H9 (cell line): ENCODE results near the gene ABHD11. TPM values are rescaled to one million over a fixed set of nuclear protein-coding genes. Genes with fewer than 3 reads are reported as not detected.

ENCODE experiments used
- DNase-seq: peaks from one replicate; pipeline ENCODE4 v3.0.0-alpha.2; 2017
- H2AFZ ChIP-seq: one replicate; pipeline ENCODE4 v1.6.1; 2013; ENCODE audit warnings: mild to moderate bottlenecking, low read length, control low read depth, moderate library complexity
- H2AK5ac ChIP-seq: 2 replicates; pipeline ENCODE4 v1.6.1; 2013; ENCODE audit warnings: low read length, control low read depth, mixed read lengths; ENCODE audit not compliant: insufficient read length
- H2BK120ac ChIP-seq: one replicate; pipeline ENCODE4 v1.6.1; 2013; ENCODE audit warnings: low read depth, mild to moderate bottlenecking, low read length, control low read depth, inconsistent platforms; ENCODE audit not compliant: poor library complexity, severe bottlenecking
- H2BK12ac ChIP-seq: 2 replicates; pipeline ENCODE4 v1.6.1; 2013; ENCODE audit warnings: low read length, control low read depth, mixed read lengths, low read depth; ENCODE audit not compliant: insufficient read length
- H2BK15ac ChIP-seq: 2 replicates; pipeline ENCODE4 v1.6.1; 2013; ENCODE audit warnings: low read depth, low read length, control low read depth
- H2BK20ac ChIP-seq: one replicate; pipeline ENCODE4 v1.6.1; 2013; ENCODE audit warnings: low read depth, mild to moderate bottlenecking, low read length, control low read depth, inconsistent platforms; ENCODE audit not compliant: poor library complexity, severe bottlenecking
- H2BK5ac ChIP-seq: 2 replicates; pipeline ENCODE4 v1.6.1; 2013; ENCODE audit warnings: low read length, control low read depth, mixed read lengths; ENCODE audit not compliant: insufficient read length
- H3K14ac ChIP-seq: 2 replicates; pipeline ENCODE4 v1.6.1; 2013; ENCODE audit warnings: low read length, control low read depth; ENCODE audit not compliant: insufficient read depth
- H3K18ac ChIP-seq: 2 replicates; pipeline ENCODE4 v1.6.1; 2013; ENCODE audit warnings: low read depth, mild to moderate bottlenecking, mixed read lengths, low read length, control low read depth; ENCODE audit not compliant: insufficient read length
- H3K23ac ChIP-seq: 2 replicates; pipeline ENCODE4 v1.6.1; 2013; ENCODE audit warnings: low read length, control low read depth, mixed read lengths, low read depth; ENCODE audit not compliant: insufficient read length
- H3K23me2 ChIP-seq: 2 replicates; pipeline ENCODE4 v1.6.1; 2013; ENCODE audit warnings: low read depth, mild to moderate bottlenecking, mixed read lengths, low read length, control low read depth; ENCODE audit not compliant: insufficient read length, poor library complexity, severe bottlenecking
- H3K27ac ChIP-seq: 2 replicates; pipeline ENCODE4 v1.5.1; 2013; ENCODE audit warnings: low read length, control low read depth, mixed read lengths, low read depth; ENCODE audit not compliant: insufficient read length
- H3K27me3 ChIP-seq: 2 replicates; pipeline ENCODE4 v1.6.1; 2013; ENCODE audit warnings: low read length, control low read depth, inconsistent platforms; ENCODE audit not compliant: insufficient read depth
- H3K4ac ChIP-seq: 2 replicates; pipeline ENCODE4 v1.6.1; 2013; ENCODE audit warnings: low read depth, mild to moderate bottlenecking, control low read depth, inconsistent platforms, low read length, moderate library complexity
- H3K4me1 ChIP-seq: 2 replicates; pipeline ENCODE4 v1.6.1; 2013; ENCODE audit warnings: low read length, control low read depth, inconsistent platforms; ENCODE audit not compliant: insufficient read depth
- H3K4me2 ChIP-seq: 2 replicates; pipeline ENCODE4 v1.6.1; 2013; ENCODE audit warnings: low read length, control low read depth, mixed read lengths; ENCODE audit not compliant: insufficient read length, insufficient read depth
- H3K56ac ChIP-seq: 2 replicates; pipeline ENCODE4 v1.6.1; 2013; ENCODE audit warnings: low read depth, mild to moderate bottlenecking, mixed read lengths, low read length, control low read depth; ENCODE audit not compliant: insufficient read length
- H3K79me1 ChIP-seq: 2 replicates; pipeline ENCODE4 v1.6.1; 2013; ENCODE audit warnings: low read depth, mild to moderate bottlenecking, moderate library complexity, low read length, control low read depth, inconsistent platforms; ENCODE audit not compliant: insufficient read depth, poor library complexity, severe bottlenecking
- H3K79me2 ChIP-seq: 2 replicates; pipeline ENCODE4 v1.6.1; 2013; ENCODE audit warnings: low read length, control low read depth, inconsistent platforms; ENCODE audit not compliant: insufficient read depth
- H3K9ac ChIP-seq: 2 replicates; pipeline ENCODE4 v1.6.1; 2013; ENCODE audit warnings: low read length, control low read depth, mixed read lengths; ENCODE audit not compliant: insufficient read length; ENCODE audit errors: extremely low read depth
- H3K9me3 ChIP-seq: one replicate; pipeline ENCODE4 v1.6.1; 2013; ENCODE audit warnings: low read depth, low read length, inconsistent platforms; ENCODE audit not compliant: control insufficient read depth
- H3T11ph ChIP-seq: one replicate; pipeline ENCODE4 v1.6.1; 2013; ENCODE audit warnings: mild to moderate bottlenecking, low read length, control low read depth, inconsistent platforms
- H4K20me1 ChIP-seq: one replicate; pipeline ENCODE4 v1.6.1; 2013; ENCODE audit not compliant: control insufficient read depth, insufficient read length, insufficient read depth
- H4K5ac ChIP-seq: 2 replicates; pipeline ENCODE4 v1.6.1; 2013; ENCODE audit warnings: low read depth, mild to moderate bottlenecking, mixed read lengths, low read length, control low read depth; ENCODE audit not compliant: insufficient read length
- H4K8ac ChIP-seq: replicated peaks from 2 replicates; pipeline ENCODE4 v1.6.1; 2013; ENCODE audit warnings: low read length, control low read depth, mixed read lengths, low read depth; ENCODE audit not compliant: insufficient read length
- H4K91ac ChIP-seq: 2 replicates; pipeline ENCODE4 v1.6.1; 2013; ENCODE audit warnings: low read depth, mild to moderate bottlenecking, moderate library complexity, mixed read lengths, low read length, control low read depth; ENCODE audit not compliant: insufficient read length
- H3K27ac Mint-ChIP-seq, 3 experiments: 2 replicates in 2 of 3; 3 replicates in 1 of 3; pipeline ENCODE4 v1.8.0; 2020 to 2021; ENCODE audit warnings: mixed read lengths in 3 of 3, mild to moderate bottlenecking in 1 of 3, moderate library complexity in 1 of 3
- H3K27me3 Mint-ChIP-seq: 2 replicates; pipeline ENCODE4 v1.8.0; 2021; ENCODE audit warnings: low read depth, mild to moderate bottlenecking, moderate library complexity, mixed read lengths
- H3K36me3 Mint-ChIP-seq, 3 experiments: 2 replicates in 2 of 3; 3 replicates in 1 of 3; pipeline ENCODE4 v1.8.0; 2020 to 2021; ENCODE audit warnings: low read depth in 3 of 3, mixed read lengths in 3 of 3; ENCODE audit not compliant: insufficient read depth in 1 of 3
- H3K4me1 Mint-ChIP-seq, 2 experiments: 2 replicates each; pipeline ENCODE4 v1.8.0; 2020; ENCODE audit warnings: mixed read lengths in 2 of 2
- H3K4me3 Mint-ChIP-seq, 2 experiments: 2 replicates in 1 of 2; 3 replicates in 1 of 2; pipeline ENCODE4 v1.8.0; 2020 to 2021; ENCODE audit warnings: mild to moderate bottlenecking in 2 of 2, mixed read lengths in 2 of 2, moderate library complexity in 1 of 2
- H3K9me3 Mint-ChIP-seq, 2 experiments: 2 replicates in 1 of 2; 3 replicates in 1 of 2; pipeline ENCODE4 v1.8.0; 2020; ENCODE audit warnings: mild to moderate bottlenecking in 2 of 2, mixed read lengths in 2 of 2, moderate library complexity in 1 of 2
- WGBS: extraction: QIAGEN DNeasy Blood & Tissue Kit; methylation state at CpG from one replicate; pipeline ENCODE4 v1.1.7; 2013; ENCODE audit warnings: missing lambda C conversion rate, low lambda C conversion rate, mixed read lengths; ENCODE audit not compliant: insufficient read length; ENCODE audit errors: extremely low coverage; 5-methylcytosine and 5-hydroxymethylcytosine counted together
- total RNA-seq: library from RNA; stranded (reverse); gene quantifications from 2 replicates; pipeline ENCODE4 v1.2.1, GENCODE V29; 2021
- TF ChIP-seq, protein P1 (sequence below): fragments of 200-600 bp; sonication (generic); conservative IDR thresholded peaks from 3 replicates; pipeline ENCODE4 v1.8.0; 2021; ENCODE audit warnings: antibody characterized with exemption, mild to moderate bottlenecking

The ABHD11 gene
- total RNA-seq, 1 experiment from 2014 or later, result 34.4 TPM

- Histone ChIP-seq H3K27me3 (no peaks in the 10 kb centered on the region), H3K4me2 (no peak overlapping the region), H2BK15ac (no peak overlapping the region), H3K9me3 (no peaks in the 10 kb centered on the region), H3K4me1 (no peaks in the 10 kb centered on the region), H4K5ac (no peak overlapping the region), H4K91ac (no peak overlapping the region), H3K27ac (no peak overlapping the region), H3K56ac (no peak overlapping the region), H3K14ac (no peak overlapping the region), H2BK12ac (no peak overlapping the region), H3K23ac (no peak overlapping the region), H4K20me1 (no peaks in the 10 kb centered on the region), H4K8ac (no peak overlapping the region), H2BK120ac (no peak overlapping the region), H3K9ac (no peak overlapping the region), H3K18ac (no peak overlapping the region), H2AFZ (no peak overlapping the region), H3K79me1 (no peaks in the 10 kb centered on the region), H2AK5ac (no peak overlapping the region), H2BK5ac (no peak overlapping the region), H3K79me2 (no peaks in the 10 kb centered on the region), H3T11ph (no peak overlapping the region), H2BK20ac (no peak overlapping the region), H3K23me2 (no peaks in the 10 kb centered on the region), H3K4ac (no peak overlapping the region)
- no peaks in the 10 kb centered on the region for H3K27me3 Mint-ChIP-seq
- no CpG with 5 or more reads among the region's 1 CpG for WGBS
- no peak for DNase-seq
- no peak overlapping the region for H3K27ac Mint-ChIP-seq
- peaks cover 0 to 7% (median 0%) of the 10 kb centered on the region in 3 experiments; a peak in 3 of 7 replicates for H3K36me3 Mint-ChIP-seq
- H3K4me3 Mint-ChIP-seq, result no peak overlapping the region
- no peaks in the 10 kb centered on the region for H3K4me1 Mint-ChIP-seq
- TF ChIP-seq, protein P1, sequence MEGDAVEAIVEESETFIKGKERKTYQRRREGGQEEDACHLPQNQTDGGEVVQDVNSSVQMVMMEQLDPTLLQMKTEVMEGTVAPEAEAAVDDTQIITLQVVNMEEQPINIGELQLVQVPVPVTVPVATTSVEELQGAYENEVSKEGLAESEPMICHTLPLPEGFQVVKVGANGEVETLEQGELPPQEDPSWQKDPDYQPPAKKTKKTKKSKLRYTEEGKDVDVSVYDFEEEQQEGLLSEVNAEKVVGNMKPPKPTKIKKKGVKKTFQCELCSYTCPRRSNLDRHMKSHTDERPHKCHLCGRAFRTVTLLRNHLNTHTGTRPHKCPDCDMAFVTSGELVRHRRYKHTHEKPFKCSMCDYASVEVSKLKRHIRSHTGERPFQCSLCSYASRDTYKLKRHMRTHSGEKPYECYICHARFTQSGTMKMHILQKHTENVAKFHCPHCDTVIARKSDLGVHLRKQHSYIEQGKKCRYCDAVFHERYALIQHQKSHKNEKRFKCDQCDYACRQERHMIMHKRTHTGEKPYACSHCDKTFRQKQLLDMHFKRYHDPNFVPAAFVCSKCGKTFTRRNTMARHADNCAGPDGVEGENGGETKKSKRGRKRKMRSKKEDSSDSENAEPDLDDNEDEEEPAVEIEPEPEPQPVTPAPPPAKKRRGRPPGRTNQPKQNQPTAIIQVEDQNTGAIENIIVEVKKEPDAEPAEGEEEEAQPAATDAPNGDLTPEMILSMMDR, result no peak
- peaks cover 0 to 19% of the 10 kb centered on the region in 2 experiments; a peak in 3 of 5 replicates for H3K9me3 Mint-ChIP-seq
These were observed 48.0 kb upstream of the ABHD11 start for GRCh38 chr7:73786588-73786987.
